HCT116 (cell line): ENCODE measurements around the gene GPX2.

Experiments
- CTCF ChIP-seq, 3 experiments: fragments of 200-600 bp in 1 of 3; sonication (generic) in 1 of 3; IDR thresholded peaks in 2 of 3; conservative IDR thresholded peaks in 1 of 3; 2 replicates each; pipeline ENCODE4 v1.5.1; 2012 to 2017; ENCODE audit warnings: low read depth in 2 of 3, low read length in 2 of 3, antibody characterized with exemption in 1 of 3, borderline replicate concordance in 1 of 3, control low read depth in 1 of 3, mild to moderate bottlenecking in 1 of 3, mixed read lengths in 1 of 3, mixed run types in 1 of 3, moderate library complexity in 1 of 3; ENCODE audit not compliant: insufficient read depth in 1 of 3
- POLR2AphosphoS5 ChIP-seq: IDR thresholded peaks from 2 replicates; pipeline ENCODE4 v1.6.1; 2011; ENCODE audit warnings: mild to moderate bottlenecking, low read depth, low read length, moderate library complexity
- TF ChIP-seq, protein P1 (sequence below): IDR thresholded peaks from 2 replicates; pipeline ENCODE4 v1.6.1; 2012

DNA sequence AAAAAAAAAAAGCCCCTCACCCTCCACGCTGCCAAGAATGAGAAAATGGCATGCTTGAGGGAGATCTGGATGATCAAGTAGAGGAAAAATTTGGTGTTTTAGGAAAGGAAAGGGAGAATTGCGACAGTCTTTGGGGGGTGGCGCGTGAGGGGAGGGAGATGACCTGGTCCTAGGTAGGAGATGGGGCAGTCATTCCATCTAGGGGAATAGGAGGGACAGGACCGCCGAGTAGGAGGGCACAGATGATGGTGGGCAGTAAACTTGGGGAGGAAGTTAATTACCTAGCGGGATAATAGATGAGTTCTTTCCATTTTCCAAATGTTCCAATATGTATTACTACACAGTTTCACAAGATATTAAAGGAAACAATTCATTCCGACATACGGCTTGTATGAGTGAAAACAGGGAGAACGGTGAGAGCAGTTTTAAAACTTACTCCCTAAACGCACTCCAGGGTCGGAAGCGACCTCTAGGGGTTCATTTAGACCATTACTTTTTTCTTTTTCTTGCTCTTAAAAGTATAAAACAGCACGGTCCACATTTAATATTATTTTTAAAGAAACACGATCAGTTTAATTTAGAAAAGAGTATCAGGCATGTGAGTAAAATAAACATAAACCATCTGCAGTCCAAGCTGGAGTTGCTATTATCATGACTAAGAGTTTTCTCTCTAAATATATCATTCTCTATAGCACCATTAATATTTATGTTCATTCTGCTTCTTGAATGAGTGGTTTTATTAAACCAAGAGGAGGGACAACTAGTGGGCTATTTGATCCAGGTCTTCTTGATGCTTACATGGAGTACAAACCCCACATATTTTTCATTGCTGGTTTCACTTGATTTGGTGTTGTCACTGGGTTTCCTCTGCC, 41.1 kb upstream of the GPX2 start:
- TF ChIP-seq, protein P1, sequence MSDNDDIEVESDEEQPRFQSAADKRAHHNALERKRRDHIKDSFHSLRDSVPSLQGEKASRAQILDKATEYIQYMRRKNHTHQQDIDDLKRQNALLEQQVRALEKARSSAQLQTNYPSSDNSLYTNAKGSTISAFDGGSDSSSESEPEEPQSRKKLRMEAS: no peak
- TF ChIP-seq POLR2AphosphoS5 (no peak), CTCF (IDR thresholded peaks at IDR 0.05 in 2 of 3, conservative IDR thresholded peaks at IDR 0.05 in 1 of 3; ENCODE audit: borderline replicate concordance in 1 of 3, insufficient read depth in 1 of 3, low read depth in 2 of 3, low read length in 2 of 3) (peak; percentile 50 to 66 (median 53); a peak in 5 of 6 replicates)
